Measurements from ENCODE around the gene THSD1.

THSD1 gene

GRCh38 chr13:52446265-52446664 lies 40.3 kb upstream of the THSD1 start:
- in situ Hi-C loops (cut with HindIII; ENCODE audit: low sequenced_read_pairs), result no loop called here
- DNase-seq (ENCODE audit: low read depth), result no peak

GRCh38 chr13:52432456-52432855 lies 26.5 kb upstream of the THSD1 start:
- H3K4me3 ChIP-seq (ENCODE audit: low read depth, low read length), result no peak overlapping the region
- no peak for DNase-seq (ENCODE audit: low read depth)
- no peak for TF ChIP-seq CTCF (IDR thresholded peaks at IDR 0.05; ENCODE audit: low read depth, low read length, missing control alignments)
- in situ Hi-C loops (cut with HindIII; ENCODE audit: low sequenced_read_pairs), result no loop called here

More at GRCh38 chr13:52446265-52446664, 40.3 kb upstream of the THSD1 start:
- no peak overlapping the region for H3K4me3 ChIP-seq (ENCODE audit: low read depth, low read length)
- TF ChIP-seq CTCF (IDR thresholded peaks at IDR 0.05; ENCODE audit: low read depth, low read length, missing control alignments), result no peak

GRCh38 chr13:52428295-52428694 lies 22.3 kb upstream of the THSD1 start:
- DNase-seq (ENCODE audit: low read depth), result peak; percentile 20
- H3K4me3 ChIP-seq (ENCODE audit: low read depth, low read length), result no peak overlapping the region
- in situ Hi-C loops (cut with HindIII; ENCODE audit: low sequenced_read_pairs), result no loop called here
- no peak for TF ChIP-seq CTCF (IDR thresholded peaks at IDR 0.05; ENCODE audit: low read depth, low read length, missing control alignments)

GRCh38 chr13:52421216-52421615 lies 15.2 kb upstream of the THSD1 start:
- no peak for TF ChIP-seq CTCF (IDR thresholded peaks at IDR 0.05; ENCODE audit: low read depth, low read length, missing control alignments)
- DNase-seq (ENCODE audit: low read depth), result no peak
- in situ Hi-C loops (cut with HindIII; ENCODE audit: low sequenced_read_pairs), result no loop called here
- H3K4me3 ChIP-seq (ENCODE audit: low read depth, low read length), result no peak overlapping the region

GRCh38 chr13:52419080-52419479 lies 13.1 kb upstream of the THSD1 start:
- in situ Hi-C loops (cut with HindIII; ENCODE audit: low sequenced_read_pairs), result no loop called here
- H3K4me3 ChIP-seq (ENCODE audit: low read depth, low read length), result no peak overlapping the region
- TF ChIP-seq CTCF (IDR thresholded peaks at IDR 0.05; ENCODE audit: low read depth, low read length, missing control alignments), result no peak
- no peak for DNase-seq (ENCODE audit: low read depth)

- no peak for DNase-seq (ENCODE audit: low read depth)
- no peak for TF ChIP-seq CTCF (IDR thresholded peaks at IDR 0.05; ENCODE audit: low read depth, low read length, missing control alignments)
- in situ Hi-C loops (cut with HindIII; ENCODE audit: low sequenced_read_pairs), result no loop called here
- no peak overlapping the region for H3K4me3 ChIP-seq (ENCODE audit: low read depth, low read length)
These were observed 9.0 kb upstream of the THSD1 start for GRCh38 chr13:52414963-52415362.

GRCh38 chr13:52414051-52414450 lies 8.1 kb upstream of the THSD1 start:
- no peak for TF ChIP-seq CTCF (IDR thresholded peaks at IDR 0.05; ENCODE audit: low read depth, low read length, missing control alignments)
- no peak for DNase-seq (ENCODE audit: low read depth)
- in situ Hi-C loops (cut with HindIII; ENCODE audit: low sequenced_read_pairs), result no loop called here
- H3K4me3 ChIP-seq (ENCODE audit: low read depth, low read length), result no peak overlapping the region

Measured in astrocyte of the cerebellum (primary cell).